Esophagus muscularis mucosa (tissue), 4 donors: ENCODE measurements around the gene TEX54. TPM values are rescaled to one million over a fixed set of nuclear protein-coding genes. Genes with fewer than 3 reads are reported as not detected.
A peak's percentile ranks its signal among the peaks of the same experiment; 100 is the strongest.
"Not testable (repeated sequence)": the region's sequence is repeated elsewhere in the genome, so short reads cannot be mapped to it uniquely, and the experiment has no call there.

Source experiments
- DNase-seq: peaks from one replicate; pipeline ENCODE4 v3.0.0-alpha.2; 2017; ENCODE audit errors: extremely low spot score
- H3K27ac ChIP-seq, 4 donors: fragments of 200-600 bp; sonication (generic); replicated peaks in 1 of 4; 1 replicate in 3 of 4; 2 replicates in 1 of 4; pipeline ENCODE4 v1.5.1; 2016 to 2019; ENCODE audit warnings: mild to moderate bottlenecking in 1 of 4
- H3K27me3 ChIP-seq, 4 donors: fragments of 200-600 bp; sonication (generic); one replicate each; pipeline versions ENCODE4 v1.5.1 to v1.6.0; 2016 to 2019
- H3K36me3 ChIP-seq, 4 donors: fragments of 200-600 bp; sonication (generic); one replicate each; pipeline ENCODE4 v1.5.1; 2016 to 2019
- H3K4me1 ChIP-seq, 4 donors: fragments of 200-600 bp; sonication (generic); one replicate each; pipeline ENCODE4 v1.5.1; 2016 to 2019
- H3K4me3 ChIP-seq, 4 donors: fragments of 200-600 bp; sonication (generic); 1 replicate in 2 of 4; 2 replicates in 2 of 4; pipeline ENCODE4 v1.5.1; 2016 to 2019; ENCODE audit warnings: mild to moderate bottlenecking in 4 of 4, moderate library complexity in 1 of 4
- H3K9me3 ChIP-seq, 4 donors: fragments of 200-600 bp; sonication (generic); 1 replicate in 3 of 4; 2 replicates in 1 of 4; pipeline ENCODE4 v1.5.1; 2016 to 2019
- EP300 ChIP-seq: sonication (generic); formaldehyde crosslinking; IDR thresholded peaks from one replicate; pipeline ENCODE4 v1.6.1; 2017; ENCODE audit warnings: antibody characterized with exemption
- POLR2A ChIP-seq: fragments of 450-650 bp; IDR thresholded peaks from one replicate; pipeline ENCODE4 v1.6.1; 2017; ENCODE audit warnings: antibody characterized with exemption, moderate library complexity, mild to moderate bottlenecking, low read depth
- POLR2AphosphoS5 ChIP-seq, 2 donors: sonication (generic); formaldehyde crosslinking; IDR thresholded peaks; one replicate each; pipeline ENCODE4 v1.6.1; 2017; ENCODE audit warnings: antibody characterized with exemption in 2 of 2
- WGBS: methylation state at CpG from one replicate; pipeline ENCODE4 v1.1.5; 2018; 5-methylcytosine and 5-hydroxymethylcytosine counted together
- intact Hi-C: fragments of 100-400 bp; cut with DNase I; formaldehyde crosslinking; loops from one replicate; pipeline ENCODE4 v1.15.1; 2023
- total RNA-seq, 4 donors: library from RNA; depleted of rRNA; stranded (reverse); fragments of >200 nt; gene quantifications; one replicate each; pipeline versions ENCODE4 v1.1.0 to v1.2.1, GENCODE V29; 2016
- TF ChIP-seq, protein P1 (sequence below), 3 experiments: fragments of 200-600 bp in 2 of 3; fragments of 450-650 bp in 1 of 3; sonication (generic) in 2 of 3; IDR thresholded peaks; one replicate each; pipeline ENCODE4 v1.5.1; 2017 to 2019; ENCODE audit warnings: antibody characterized with exemption in 3 of 3, mild to moderate bottlenecking in 2 of 3, moderate library complexity in 1 of 3

Gene TEX54
- total RNA-seq, 4 donors from 2014 or later: not detected

DNA sequence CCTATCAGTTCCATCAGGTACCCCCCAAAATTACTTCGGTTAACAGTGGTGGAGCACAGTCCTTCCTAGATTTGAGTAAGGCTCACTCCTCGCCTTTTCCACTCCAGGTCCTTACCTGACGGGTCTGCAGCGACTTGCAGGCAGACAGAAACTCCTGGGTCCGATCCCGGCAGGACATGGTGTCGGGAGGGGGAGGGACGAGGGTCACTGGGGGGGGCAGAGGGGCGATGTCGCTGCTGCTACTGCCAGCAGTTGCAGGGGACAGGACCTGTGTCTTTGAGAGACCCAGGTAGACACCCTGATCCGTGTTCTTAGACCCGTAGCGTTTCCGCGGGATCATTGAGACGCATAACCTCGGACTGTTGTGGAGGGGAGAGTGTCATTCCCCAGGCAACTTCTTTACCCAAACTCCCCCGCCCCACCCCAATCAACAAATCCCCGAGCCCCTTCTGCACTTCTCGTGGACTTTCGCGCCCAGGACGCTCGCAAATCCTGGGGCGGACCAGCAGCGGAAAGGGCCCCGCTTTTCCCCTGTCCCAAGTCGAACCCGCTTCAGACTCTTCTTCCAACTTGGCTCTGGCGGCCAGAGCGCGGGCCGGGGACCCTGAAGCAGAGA lies 1.6 kb downstream of the TEX54 start:
- peaks cover 23 to 70% (median 52%) of the 10 kb centered on the region in 4 donors for H3K36me3 ChIP-seq
- H3K27ac ChIP-seq: peak overlapping the region; percentile 95 to 99 (median 97)
- H3K9me3 ChIP-seq: no peaks in the 10 kb centered on the region
- TF ChIP-seq POLR2A (peak; percentile 31), EP300 (no peak)
- intact Hi-C loops: loop anchor here (2.0 to 5.0 kb wide), 2 partner anchors 26 to 39 kb away; partner anchors contain the start of genes NXF1 and TMEM223
- peaks cover 42 to 64% (median 48%) of the 10 kb centered on the region in 4 donors for H3K4me1 ChIP-seq
- no peak for DNase-seq
- H3K4me3 ChIP-seq: peak overlapping the region; percentile 89 to 98 (median 94)
- no peaks in the 10 kb centered on the region for H3K27me3 ChIP-seq
- WGBS: 0% methylated on average over 22 of the region's 33 CpGs

DNA sequence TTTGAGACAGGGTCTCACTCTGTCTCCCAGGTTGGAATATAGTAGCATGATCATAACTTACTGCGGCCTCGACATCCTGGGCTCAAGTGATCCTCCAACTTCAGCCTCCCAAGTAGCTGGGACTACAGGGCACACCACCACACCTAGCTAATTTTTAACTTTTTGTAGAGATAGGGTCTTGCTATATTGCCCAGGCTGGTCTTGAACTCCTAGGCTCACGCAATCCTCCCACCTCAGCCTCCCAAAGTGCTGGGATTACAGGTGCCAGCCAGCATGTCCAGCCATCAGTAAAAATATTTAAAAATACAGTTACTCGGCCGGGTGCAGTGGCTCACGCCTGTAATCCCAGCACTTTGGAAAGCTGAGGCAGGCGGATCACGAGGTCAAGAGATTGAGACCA lies 4.5 kb downstream of the TEX54 start:
- H3K36me3 ChIP-seq: peaks cover 43 to 71% (median 55%) of the 10 kb centered on the region in 4 donors
- H3K27me3 ChIP-seq, intact Hi-C loops, H3K9me3 ChIP-seq, DNase-seq, H3K4me3 ChIP-seq, H3K27ac ChIP-seq: not testable (repeated sequence)
- H3K4me1 ChIP-seq: peaks cover 35 to 42% (median 38%) of the 10 kb centered on the region in 4 donors
- WGBS: 90% methylated on average over 8 of the region's 8 CpGs

DNA sequence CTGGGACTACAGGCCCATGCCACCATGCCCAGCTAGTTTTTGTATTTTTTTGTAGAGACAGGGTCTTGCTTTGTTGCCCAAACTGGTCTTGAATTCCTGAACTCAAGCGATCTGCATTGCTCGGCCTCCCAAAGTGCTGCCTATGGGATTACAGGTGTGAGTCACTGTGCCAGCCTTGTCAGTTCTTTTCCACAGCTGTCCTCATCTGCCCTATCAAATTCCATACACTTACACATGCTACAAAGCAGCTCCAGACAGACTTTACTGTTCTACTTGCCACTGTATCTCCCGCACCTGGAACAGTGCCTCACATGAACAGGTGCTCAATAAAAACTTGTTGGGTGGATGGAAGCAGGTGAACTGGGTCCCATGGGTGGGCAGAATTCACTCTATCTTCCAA lies 9.0 kb downstream of the TEX54 start:
- DNase-seq: no peak
- Histone ChIP-seq H3K36me3 (peaks cover 80 to 100% (median 91%) of the 10 kb centered on the region in 4 donors), H3K9me3 (no peaks in the 10 kb centered on the region), H3K27me3 (no peaks in the 10 kb centered on the region), H3K27ac (no peak overlapping the region), H3K4me1 (peaks cover 3 to 9% (median 6%) of the 10 kb centered on the region in 4 donors), H3K4me3 (no peak overlapping the region)
- WGBS: 96% methylated on average over 3 of the region's 3 CpGs
- TF ChIP-seq POLR2A (no peak), EP300 (no peak)
- TF ChIP-seq, protein P1, sequence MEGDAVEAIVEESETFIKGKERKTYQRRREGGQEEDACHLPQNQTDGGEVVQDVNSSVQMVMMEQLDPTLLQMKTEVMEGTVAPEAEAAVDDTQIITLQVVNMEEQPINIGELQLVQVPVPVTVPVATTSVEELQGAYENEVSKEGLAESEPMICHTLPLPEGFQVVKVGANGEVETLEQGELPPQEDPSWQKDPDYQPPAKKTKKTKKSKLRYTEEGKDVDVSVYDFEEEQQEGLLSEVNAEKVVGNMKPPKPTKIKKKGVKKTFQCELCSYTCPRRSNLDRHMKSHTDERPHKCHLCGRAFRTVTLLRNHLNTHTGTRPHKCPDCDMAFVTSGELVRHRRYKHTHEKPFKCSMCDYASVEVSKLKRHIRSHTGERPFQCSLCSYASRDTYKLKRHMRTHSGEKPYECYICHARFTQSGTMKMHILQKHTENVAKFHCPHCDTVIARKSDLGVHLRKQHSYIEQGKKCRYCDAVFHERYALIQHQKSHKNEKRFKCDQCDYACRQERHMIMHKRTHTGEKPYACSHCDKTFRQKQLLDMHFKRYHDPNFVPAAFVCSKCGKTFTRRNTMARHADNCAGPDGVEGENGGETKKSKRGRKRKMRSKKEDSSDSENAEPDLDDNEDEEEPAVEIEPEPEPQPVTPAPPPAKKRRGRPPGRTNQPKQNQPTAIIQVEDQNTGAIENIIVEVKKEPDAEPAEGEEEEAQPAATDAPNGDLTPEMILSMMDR (IDR thresholded peaks at IDR 0.05): no peak
- intact Hi-C loops: no loop called here

DNA sequence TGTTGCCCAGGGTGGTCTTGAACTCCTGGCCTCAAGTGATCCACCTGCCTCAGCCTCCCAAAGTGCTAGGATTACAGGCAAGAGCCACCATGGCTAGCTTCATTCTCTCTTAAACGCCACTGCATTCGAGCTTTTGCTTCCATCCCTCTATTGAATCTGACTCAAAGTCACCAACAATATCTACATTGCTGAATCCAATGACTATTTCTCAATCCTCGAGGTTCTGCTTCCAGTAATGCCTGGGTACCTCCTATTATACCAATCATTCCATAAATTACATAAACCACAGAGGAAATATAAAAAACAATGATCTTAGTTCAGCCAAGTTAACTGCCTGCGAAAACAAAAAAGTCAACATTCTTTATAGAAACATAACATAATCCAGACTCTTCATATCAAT lies 15.5 kb downstream of the TEX54 start:
- H3K36me3 ChIP-seq: peaks cover 36 to 94% (median 85%) of the 10 kb centered on the region in 4 donors
- no peak overlapping the region for H3K4me3 ChIP-seq
- intact Hi-C loops: no loop called here
- H3K27me3 ChIP-seq: no peaks in the 10 kb centered on the region
- H3K27ac ChIP-seq: no peak overlapping the region
- no peaks in the 10 kb centered on the region for H3K4me1 ChIP-seq
- DNase-seq: no peak
- TF ChIP-seq, protein P1 (IDR thresholded peaks at IDR 0.05): no peak
- TF ChIP-seq POLR2AphosphoS5 (IDR thresholded peaks at IDR 0.05) (no peak), EP300 (no peak), POLR2A (no peak)
- WGBS: 84% methylated on average over 4 of the region's 4 CpGs
- no peaks in the 10 kb centered on the region for H3K9me3 ChIP-seq

DNA sequence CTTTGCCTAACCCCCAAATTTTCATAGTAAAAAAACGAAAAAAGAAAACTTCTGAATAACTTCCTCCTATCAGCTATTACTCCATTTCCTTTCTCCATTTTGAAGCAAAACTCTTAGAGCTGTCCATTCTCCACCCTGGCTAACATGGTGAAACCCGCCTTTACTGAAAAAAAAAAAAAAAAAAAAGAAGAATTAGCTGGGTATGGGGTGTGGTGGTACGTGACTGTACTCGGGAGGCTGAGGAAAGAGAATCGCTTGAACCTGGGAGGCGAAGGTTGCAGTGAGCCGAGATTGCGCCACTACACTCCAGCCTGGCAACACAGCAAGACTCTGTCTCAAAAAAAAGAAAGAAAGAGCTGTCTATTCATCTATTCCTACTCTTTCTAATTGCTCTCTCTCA lies 16.1 kb downstream of the TEX54 start:
- H3K4me3 ChIP-seq: no peak overlapping the region
- no peaks in the 10 kb centered on the region for H3K27me3 ChIP-seq
- H3K4me1 ChIP-seq: no peaks in the 10 kb centered on the region
- intact Hi-C loops: no loop called here
- TF ChIP-seq POLR2A (no peak), POLR2AphosphoS5 (IDR thresholded peaks at IDR 0.05) (no peak)
- DNase-seq: no peak
- peaks cover 30 to 88% (median 79%) of the 10 kb centered on the region in 4 donors for H3K36me3 ChIP-seq
- H3K9me3 ChIP-seq: no peaks in the 10 kb centered on the region
- no peak overlapping the region for H3K27ac ChIP-seq
- 77% methylated on average over 8 of the region's 8 CpGs for WGBS

DNA sequence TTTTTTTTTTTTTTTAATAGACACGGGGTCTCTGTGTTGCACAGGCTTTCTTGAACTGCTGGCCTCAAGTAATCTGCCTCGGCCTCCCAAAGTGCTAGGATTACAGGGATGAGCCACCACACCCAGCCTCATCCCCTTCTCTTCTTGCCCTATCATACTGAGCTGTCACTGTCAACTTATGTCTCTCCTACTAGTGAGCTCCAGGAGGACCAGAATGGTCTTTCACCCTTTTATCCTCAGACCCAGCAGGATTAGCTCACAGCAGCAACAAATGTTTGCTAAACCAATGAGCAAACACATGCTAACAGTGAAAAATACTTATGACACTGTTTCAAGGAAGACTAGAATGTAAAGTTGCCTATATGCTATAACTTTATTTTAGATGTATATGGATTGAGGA lies 21.0 kb downstream of the TEX54 start:
- H3K27me3 ChIP-seq: no peaks in the 10 kb centered on the region
- no peak for TF ChIP-seq POLR2A
- TF ChIP-seq POLR2AphosphoS5 (IDR thresholded peaks at IDR 0.05): no peak
- TF ChIP-seq, protein P1 (IDR thresholded peaks at IDR 0.05): no peak
- TF ChIP-seq EP300: no peak
- 69% methylated on average over 2 of the region's 2 CpGs for WGBS
- intact Hi-C loops: no loop called here
- no peak for DNase-seq
- H3K36me3 ChIP-seq: peaks cover under 1 to 49% (median 42%) of the 10 kb centered on the region in 4 donors
- H3K4me3 ChIP-seq: no peak overlapping the region
- no peak overlapping the region for H3K27ac ChIP-seq
- no peaks in the 10 kb centered on the region for H3K9me3 ChIP-seq
- peaks cover 0 to 8% (median 2%) of the 10 kb centered on the region in 4 donors for H3K4me1 ChIP-seq
